Measurements from ENCODE around the gene KCTD10.

Gene KCTD10

GRCh38 chr12:109495012-109495411, 17.9 kb upstream of the KCTD10 start:
- DNase-seq (ENCODE audit: low read depth) = no peak
- H3K4me3 ChIP-seq (replicated peaks; ENCODE audit: low read depth, low read length) = no peak overlapping the region
- no peak for TF ChIP-seq CTCF (IDR thresholded peaks at IDR 0.05; ENCODE audit: low read length, missing control alignments)

GRCh38 chr12:109494348-109494881, 17.3 kb upstream of the KCTD10 start:
- TF ChIP-seq CTCF (IDR thresholded peaks at IDR 0.05; ENCODE audit: low read length, missing control alignments) = no peak
- no peak overlapping the region for H3K4me3 ChIP-seq (replicated peaks; ENCODE audit: low read depth, low read length)
- no peak for DNase-seq (ENCODE audit: low read depth)

- no peak for TF ChIP-seq CTCF (IDR thresholded peaks at IDR 0.05; ENCODE audit: low read length, missing control alignments)
- DNase-seq (ENCODE audit: low read depth) = no peak
- no peak overlapping the region for H3K4me3 ChIP-seq (replicated peaks; ENCODE audit: low read depth, low read length)
Observed at GRCh38 chr12:109493938-109494337, 16.8 kb upstream of the KCTD10 start.

- DNase-seq (ENCODE audit: low read depth) = no peak
- H3K4me3 ChIP-seq (replicated peaks; ENCODE audit: low read depth, low read length) = no peak overlapping the region
- no peak for TF ChIP-seq CTCF (IDR thresholded peaks at IDR 0.05; ENCODE audit: low read length, missing control alignments)
Observed at GRCh38 chr12:109493090-109493489, 16.0 kb upstream of the KCTD10 start.

- DNase-seq (ENCODE audit: low read depth) = no peak
- TF ChIP-seq CTCF (IDR thresholded peaks at IDR 0.05; ENCODE audit: low read length, missing control alignments) = no peak
- no peak overlapping the region for H3K4me3 ChIP-seq (replicated peaks; ENCODE audit: low read depth, low read length)
Observed at GRCh38 chr12:109492371-109492770, 15.3 kb upstream of the KCTD10 start.

GRCh38 chr12:109491671-109492070, 14.6 kb upstream of the KCTD10 start:
- H3K4me3 ChIP-seq (replicated peaks; ENCODE audit: low read depth, low read length) = no peak overlapping the region
- no peak for TF ChIP-seq CTCF (IDR thresholded peaks at IDR 0.05; ENCODE audit: low read length, missing control alignments)
- no peak for DNase-seq (ENCODE audit: low read depth)

- DNase-seq (ENCODE audit: low read depth) = no peak
- H3K4me3 ChIP-seq (replicated peaks; ENCODE audit: low read depth, low read length) = no peak overlapping the region
- TF ChIP-seq CTCF (IDR thresholded peaks at IDR 0.05; ENCODE audit: low read length, missing control alignments) = no peak
Observed at GRCh38 chr12:109489955-109490565, 13.0 kb upstream of the KCTD10 start.

All from fibroblast of pulmonary artery (primary cell).